H9 (cell line): ENCODE measurements around the gene SLC4A2. TPM values are rescaled to one million over a fixed set of nuclear protein-coding genes. Genes with fewer than 3 reads are reported as not detected.

ENCODE experiments used
- DNase-seq: peaks from one replicate; pipeline ENCODE4 v3.0.0-alpha.2; 2017
- H2AFZ ChIP-seq: one replicate; pipeline ENCODE4 v1.6.1; 2013; ENCODE audit warnings: mild to moderate bottlenecking, low read length, control low read depth, moderate library complexity
- H2AK5ac ChIP-seq: 2 replicates; pipeline ENCODE4 v1.6.1; 2013; ENCODE audit warnings: low read length, control low read depth, mixed read lengths; ENCODE audit not compliant: insufficient read length
- H2BK120ac ChIP-seq: one replicate; pipeline ENCODE4 v1.6.1; 2013; ENCODE audit warnings: low read depth, mild to moderate bottlenecking, low read length, control low read depth, inconsistent platforms; ENCODE audit not compliant: poor library complexity, severe bottlenecking
- H2BK12ac ChIP-seq: 2 replicates; pipeline ENCODE4 v1.6.1; 2013; ENCODE audit warnings: low read length, control low read depth, mixed read lengths, low read depth; ENCODE audit not compliant: insufficient read length
- H2BK15ac ChIP-seq: 2 replicates; pipeline ENCODE4 v1.6.1; 2013; ENCODE audit warnings: low read depth, low read length, control low read depth
- H2BK20ac ChIP-seq: one replicate; pipeline ENCODE4 v1.6.1; 2013; ENCODE audit warnings: low read depth, mild to moderate bottlenecking, low read length, control low read depth, inconsistent platforms; ENCODE audit not compliant: poor library complexity, severe bottlenecking
- H2BK5ac ChIP-seq: 2 replicates; pipeline ENCODE4 v1.6.1; 2013; ENCODE audit warnings: low read length, control low read depth, mixed read lengths; ENCODE audit not compliant: insufficient read length
- H3K14ac ChIP-seq: 2 replicates; pipeline ENCODE4 v1.6.1; 2013; ENCODE audit warnings: low read length, control low read depth; ENCODE audit not compliant: insufficient read depth
- H3K18ac ChIP-seq: 2 replicates; pipeline ENCODE4 v1.6.1; 2013; ENCODE audit warnings: low read depth, mild to moderate bottlenecking, mixed read lengths, low read length, control low read depth; ENCODE audit not compliant: insufficient read length
- H3K23ac ChIP-seq: 2 replicates; pipeline ENCODE4 v1.6.1; 2013; ENCODE audit warnings: low read length, control low read depth, mixed read lengths, low read depth; ENCODE audit not compliant: insufficient read length
- H3K23me2 ChIP-seq: 2 replicates; pipeline ENCODE4 v1.6.1; 2013; ENCODE audit warnings: low read depth, mild to moderate bottlenecking, mixed read lengths, low read length, control low read depth; ENCODE audit not compliant: insufficient read length, poor library complexity, severe bottlenecking
- H3K27ac ChIP-seq: 2 replicates; pipeline ENCODE4 v1.5.1; 2013; ENCODE audit warnings: low read length, control low read depth, mixed read lengths, low read depth; ENCODE audit not compliant: insufficient read length
- H3K27me3 ChIP-seq: 2 replicates; pipeline ENCODE4 v1.6.1; 2013; ENCODE audit warnings: low read length, control low read depth, inconsistent platforms; ENCODE audit not compliant: insufficient read depth
- H3K4ac ChIP-seq: 2 replicates; pipeline ENCODE4 v1.6.1; 2013; ENCODE audit warnings: low read depth, mild to moderate bottlenecking, control low read depth, inconsistent platforms, low read length, moderate library complexity
- H3K4me1 ChIP-seq: 2 replicates; pipeline ENCODE4 v1.6.1; 2013; ENCODE audit warnings: low read length, control low read depth, inconsistent platforms; ENCODE audit not compliant: insufficient read depth
- H3K4me2 ChIP-seq: 2 replicates; pipeline ENCODE4 v1.6.1; 2013; ENCODE audit warnings: low read length, control low read depth, mixed read lengths; ENCODE audit not compliant: insufficient read length, insufficient read depth
- H3K56ac ChIP-seq: 2 replicates; pipeline ENCODE4 v1.6.1; 2013; ENCODE audit warnings: low read depth, mild to moderate bottlenecking, mixed read lengths, low read length, control low read depth; ENCODE audit not compliant: insufficient read length
- H3K79me1 ChIP-seq: 2 replicates; pipeline ENCODE4 v1.6.1; 2013; ENCODE audit warnings: low read depth, mild to moderate bottlenecking, moderate library complexity, low read length, control low read depth, inconsistent platforms; ENCODE audit not compliant: insufficient read depth, poor library complexity, severe bottlenecking
- H3K79me2 ChIP-seq: 2 replicates; pipeline ENCODE4 v1.6.1; 2013; ENCODE audit warnings: low read length, control low read depth, inconsistent platforms; ENCODE audit not compliant: insufficient read depth
- H3K9ac ChIP-seq: 2 replicates; pipeline ENCODE4 v1.6.1; 2013; ENCODE audit warnings: low read length, control low read depth, mixed read lengths; ENCODE audit not compliant: insufficient read length; ENCODE audit errors: extremely low read depth
- H3K9me3 ChIP-seq: one replicate; pipeline ENCODE4 v1.6.1; 2013; ENCODE audit warnings: low read depth, low read length, inconsistent platforms; ENCODE audit not compliant: control insufficient read depth
- H3T11ph ChIP-seq: one replicate; pipeline ENCODE4 v1.6.1; 2013; ENCODE audit warnings: mild to moderate bottlenecking, low read length, control low read depth, inconsistent platforms
- H4K20me1 ChIP-seq: one replicate; pipeline ENCODE4 v1.6.1; 2013; ENCODE audit not compliant: control insufficient read depth, insufficient read length, insufficient read depth
- H4K5ac ChIP-seq: 2 replicates; pipeline ENCODE4 v1.6.1; 2013; ENCODE audit warnings: low read depth, mild to moderate bottlenecking, mixed read lengths, low read length, control low read depth; ENCODE audit not compliant: insufficient read length
- H4K8ac ChIP-seq: replicated peaks from 2 replicates; pipeline ENCODE4 v1.6.1; 2013; ENCODE audit warnings: low read length, control low read depth, mixed read lengths, low read depth; ENCODE audit not compliant: insufficient read length
- H4K91ac ChIP-seq: 2 replicates; pipeline ENCODE4 v1.6.1; 2013; ENCODE audit warnings: low read depth, mild to moderate bottlenecking, moderate library complexity, mixed read lengths, low read length, control low read depth; ENCODE audit not compliant: insufficient read length
- H3K27ac Mint-ChIP-seq, 3 experiments: 2 replicates in 2 of 3; 3 replicates in 1 of 3; pipeline ENCODE4 v1.8.0; 2020 to 2021; ENCODE audit warnings: mixed read lengths in 3 of 3, mild to moderate bottlenecking in 1 of 3, moderate library complexity in 1 of 3
- H3K27me3 Mint-ChIP-seq: 2 replicates; pipeline ENCODE4 v1.8.0; 2021; ENCODE audit warnings: low read depth, mild to moderate bottlenecking, moderate library complexity, mixed read lengths
- H3K36me3 Mint-ChIP-seq, 3 experiments: 2 replicates in 2 of 3; 3 replicates in 1 of 3; pipeline ENCODE4 v1.8.0; 2020 to 2021; ENCODE audit warnings: low read depth in 3 of 3, mixed read lengths in 3 of 3; ENCODE audit not compliant: insufficient read depth in 1 of 3
- H3K4me1 Mint-ChIP-seq, 2 experiments: 2 replicates each; pipeline ENCODE4 v1.8.0; 2020; ENCODE audit warnings: mixed read lengths in 2 of 2
- H3K4me3 Mint-ChIP-seq, 2 experiments: 2 replicates in 1 of 2; 3 replicates in 1 of 2; pipeline ENCODE4 v1.8.0; 2020 to 2021; ENCODE audit warnings: mild to moderate bottlenecking in 2 of 2, mixed read lengths in 2 of 2, moderate library complexity in 1 of 2
- H3K9me3 Mint-ChIP-seq, 2 experiments: 2 replicates in 1 of 2; 3 replicates in 1 of 2; pipeline ENCODE4 v1.8.0; 2020; ENCODE audit warnings: mild to moderate bottlenecking in 2 of 2, mixed read lengths in 2 of 2, moderate library complexity in 1 of 2
- WGBS: extraction: QIAGEN DNeasy Blood & Tissue Kit; methylation state at CpG from one replicate; pipeline ENCODE4 v1.1.7; 2013; ENCODE audit warnings: missing lambda C conversion rate, low lambda C conversion rate, mixed read lengths; ENCODE audit not compliant: insufficient read length; ENCODE audit errors: extremely low coverage; 5-methylcytosine and 5-hydroxymethylcytosine counted together
- total RNA-seq: library from RNA; stranded (reverse); gene quantifications from 2 replicates; pipeline ENCODE4 v1.2.1, GENCODE V29; 2021
- TF ChIP-seq, protein P1 (sequence below): fragments of 200-600 bp; sonication (generic); conservative IDR thresholded peaks from 3 replicates; pipeline ENCODE4 v1.8.0; 2021; ENCODE audit warnings: antibody characterized with exemption, mild to moderate bottlenecking

The SLC4A2 gene
- total RNA-seq, 1 experiment from 2014 or later: 136 TPM

DNA sequence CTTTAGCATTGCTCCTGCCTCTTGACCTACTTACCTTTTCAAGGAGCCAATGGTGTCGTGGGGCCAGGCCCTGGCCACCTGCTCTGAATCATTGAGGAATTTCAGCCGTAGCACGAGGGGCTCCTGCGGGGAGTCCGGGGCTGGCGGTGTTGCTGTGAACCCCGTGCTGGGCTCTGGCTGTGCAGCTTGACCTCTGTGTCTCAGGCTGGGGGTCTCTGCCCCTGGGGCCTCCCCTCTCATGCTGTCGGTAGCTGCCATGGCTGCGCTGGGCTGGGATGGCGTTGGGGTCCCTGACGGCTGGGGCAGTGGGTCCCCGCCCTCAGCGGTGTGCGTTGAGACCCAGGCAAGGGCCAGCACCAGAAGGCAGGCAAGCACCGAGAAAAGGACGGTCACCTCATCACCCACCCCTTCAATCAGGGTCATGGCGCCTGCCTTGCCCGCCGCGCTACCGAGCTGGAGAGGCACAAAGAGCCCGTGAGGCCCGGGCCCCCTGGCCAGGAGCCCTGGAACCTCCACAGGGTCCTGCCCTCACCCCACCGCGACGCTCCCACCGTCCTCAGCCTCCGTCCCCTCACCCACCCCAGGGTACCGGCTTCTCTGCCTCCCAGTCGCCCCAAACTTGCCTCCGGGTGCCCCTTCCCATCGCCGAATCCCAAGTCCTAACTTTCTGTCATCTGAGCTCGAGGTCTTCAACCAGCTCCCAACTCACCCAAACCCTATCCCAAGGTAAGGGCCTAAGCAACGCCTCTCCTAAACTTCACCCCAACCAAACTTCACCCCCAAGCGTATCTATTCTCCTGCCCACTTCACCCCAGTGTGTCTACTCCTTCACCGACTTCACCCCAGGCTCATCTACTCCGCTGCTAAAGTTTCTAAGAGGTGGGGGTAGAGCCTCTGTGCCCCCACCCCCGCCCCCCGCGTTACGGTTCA, 23.0 kb downstream of the SLC4A2 start:
- no peak overlapping the region for H3K27ac ChIP-seq
- H2BK5ac ChIP-seq: no peak overlapping the region
- no peak overlapping the region for H2AK5ac ChIP-seq
- no peaks in the 10 kb centered on the region for H3K9me3 ChIP-seq
- peak overlapping the region; percentile 88 for H3K4me2 ChIP-seq
- Mint-ChIP-seq H3K27me3 (peaks cover 8% of the 10 kb centered on the region), H3K4me1 (peaks cover 33 to 43% of the 10 kb centered on the region in 2 experiments), H3K27ac (peak overlapping the region in 1 of 3 experiments; percentile 89; a peak in 1 of 7 replicates), H3K9me3 (no peaks in the 10 kb centered on the region; a peak in 1 of 5 replicates), H3K36me3 (peaks cover 0 to 6% (median 5%) of the 10 kb centered on the region in 3 experiments; a peak in 5 of 7 replicates), H3K4me3 (peak overlapping the region; percentile 86 to 87)
- H4K8ac ChIP-seq: no peak overlapping the region
- H3K56ac ChIP-seq: no peak overlapping the region
- no peak overlapping the region for H2BK20ac ChIP-seq
- H3K79me1 ChIP-seq: no peaks in the 10 kb centered on the region
- H3T11ph ChIP-seq: no peak overlapping the region
- H2AFZ ChIP-seq: no peak overlapping the region
- no peak overlapping the region for H3K18ac ChIP-seq
- no peak overlapping the region for H3K9ac ChIP-seq
- no peaks in the 10 kb centered on the region; the same call in 1 of the 2 replicates for H3K27me3 ChIP-seq
- no peak overlapping the region for H3K4ac ChIP-seq
- WGBS: no CpG with 5 or more reads among the region's 42 CpGs
- no peak for DNase-seq
- H4K91ac ChIP-seq: no peak overlapping the region
- TF ChIP-seq, protein P1, sequence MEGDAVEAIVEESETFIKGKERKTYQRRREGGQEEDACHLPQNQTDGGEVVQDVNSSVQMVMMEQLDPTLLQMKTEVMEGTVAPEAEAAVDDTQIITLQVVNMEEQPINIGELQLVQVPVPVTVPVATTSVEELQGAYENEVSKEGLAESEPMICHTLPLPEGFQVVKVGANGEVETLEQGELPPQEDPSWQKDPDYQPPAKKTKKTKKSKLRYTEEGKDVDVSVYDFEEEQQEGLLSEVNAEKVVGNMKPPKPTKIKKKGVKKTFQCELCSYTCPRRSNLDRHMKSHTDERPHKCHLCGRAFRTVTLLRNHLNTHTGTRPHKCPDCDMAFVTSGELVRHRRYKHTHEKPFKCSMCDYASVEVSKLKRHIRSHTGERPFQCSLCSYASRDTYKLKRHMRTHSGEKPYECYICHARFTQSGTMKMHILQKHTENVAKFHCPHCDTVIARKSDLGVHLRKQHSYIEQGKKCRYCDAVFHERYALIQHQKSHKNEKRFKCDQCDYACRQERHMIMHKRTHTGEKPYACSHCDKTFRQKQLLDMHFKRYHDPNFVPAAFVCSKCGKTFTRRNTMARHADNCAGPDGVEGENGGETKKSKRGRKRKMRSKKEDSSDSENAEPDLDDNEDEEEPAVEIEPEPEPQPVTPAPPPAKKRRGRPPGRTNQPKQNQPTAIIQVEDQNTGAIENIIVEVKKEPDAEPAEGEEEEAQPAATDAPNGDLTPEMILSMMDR: no peak
- H3K79me2 ChIP-seq: no peaks in the 10 kb centered on the region; the same call in 1 of the 2 replicates
- H3K23ac ChIP-seq: no peak overlapping the region
- no peak overlapping the region for H2BK15ac ChIP-seq
- no peaks in the 10 kb centered on the region for H4K20me1 ChIP-seq
- peaks cover 2% of the 10 kb centered on the region; the same call in 1 of the 2 replicates for H3K4me1 ChIP-seq
- no peak overlapping the region for H4K5ac ChIP-seq
- no peak overlapping the region for H2BK12ac ChIP-seq
- H2BK120ac ChIP-seq: no peak overlapping the region
- H3K14ac ChIP-seq: no peak overlapping the region; the same call in 1 of the 2 replicates
- H3K23me2 ChIP-seq: peaks cover 13% of the 10 kb centered on the region
